Heart left ventricle (tissue), 16 donors: Measurements from ENCODE around the gene SH2D1B. TPM values are rescaled to one million over a fixed set of nuclear protein-coding genes. Genes with fewer than 3 reads are reported as not detected.

Experiments
- ATAC-seq, 4 donors: fragments of 200-7000 bp; cut with Tn5 transposase; one replicate each; pipeline ENCODE4 v1.9.1; 2020 to 2022; ENCODE audit warnings: moderate library complexity in 4 of 4, mild to moderate bottlenecking in 3 of 4, moderate number of reproducible peaks in 1 of 4
- DNase-seq, 5 donors: peaks; one replicate each; pipeline ENCODE4 v3.0.0-alpha.2; 2020
- H3K27ac ChIP-seq, 12 donors: fragments of 200-600 bp; sonication (generic) in 4 of 12; one replicate each; pipeline versions ENCODE4 v1.5.0 to v1.8.0; 2016 to 2022; ENCODE audit warnings: mild to moderate bottlenecking in 2 of 12
- H3K27me3 ChIP-seq, 9 donors: fragments of 200-600 bp; sonication (generic) in 2 of 9; one replicate each; pipeline versions ENCODE4 v1.5.1 to v1.8.0; 2016 to 2022; ENCODE audit warnings: mild to moderate bottlenecking in 3 of 9
- H3K36me3 ChIP-seq, 9 donors: fragments of 200-600 bp; sonication (generic) in 2 of 9; one replicate each; pipeline versions ENCODE4 v1.5.0 to v1.8.0; 2018 to 2022; ENCODE audit warnings: mild to moderate bottlenecking in 2 of 9
- H3K4me1 ChIP-seq, 12 donors: fragments of 200-600 bp; sonication (generic) in 4 of 12; one replicate each; pipeline versions ENCODE4 v1.5.0 to v1.8.0; 2016 to 2022; ENCODE audit warnings: mild to moderate bottlenecking in 3 of 12
- H3K4me3 ChIP-seq, 12 donors: fragments of 200-600 bp; sonication (generic) in 4 of 12; one replicate each; pipeline versions ENCODE4 v1.5.0 to v1.8.0; 2017 to 2022; ENCODE audit warnings: mild to moderate bottlenecking in 9 of 12, moderate library complexity in 4 of 12
- H3K9me3 ChIP-seq, 12 donors: fragments of 200-600 bp; sonication (generic) in 4 of 12; one replicate each; pipeline versions ENCODE4 v1.5.0 to v1.8.0; 2016 to 2022; ENCODE audit warnings: mild to moderate bottlenecking in 1 of 12
- CTCF ChIP-seq, 12 donors: fragments of 200-600 bp; sonication (generic) in 4 of 12; IDR thresholded peaks; one replicate each; pipeline versions ENCODE4 v1.5.0 to v1.8.0; 2018 to 2022; ENCODE audit warnings: antibody characterized with exemption in 12 of 12, mild to moderate bottlenecking in 5 of 12
- POLR2A ChIP-seq, 2 donors: fragments of 450-650 bp; IDR thresholded peaks; one replicate each; pipeline ENCODE4 v1.6.1; 2017; ENCODE audit warnings: antibody characterized with exemption in 2 of 2, mild to moderate bottlenecking in 2 of 2, moderate library complexity in 2 of 2
- WGBS, 4 donors: extraction: QIAGEN DNeasy Blood & Tissue Kit in 2 of 4; methylation state at CpG; one replicate each; pipeline versions ENCODE4 v1.1.5 to v1.1.7; 2013 to 2018; 5-methylcytosine and 5-hydroxymethylcytosine counted together
- intact Hi-C, 10 donors: fragments of 100-400 bp; cut with DNase I; formaldehyde crosslinking; loops; one replicate each; pipeline versions ENCODE4 v1.11.1 to v1.14.2; 2022
- polyA plus RNA-seq, 2 donors: library from polyadenylated mRNA; stranded (reverse); fragments of 200-250 nt; gene quantifications; one replicate each; pipeline ENCODE4 v1.2.3, GENCODE V29; 2013
- total RNA-seq, 9 donors: library from RNA; depleted of rRNA in 2 of 9; stranded (reverse); fragments of >200 nt in 2 of 9; fragmentation: NEBNext Ultra II Directional in 3 of 9; extraction: Animal tissue kit (Norgen Biotek cat#: 25700) in 3 of 9; gene quantifications; one replicate each; pipeline versions ENCODE4 v1.1.0 to v1.2.4, GENCODE V29; 2016 to 2023
- donor health status: ischemic (EF 13 %, LVEDD 7.1; RV severe dilation, severe dysfunction).
- donor health status: healthy with polysubstance abuse.
- donor health status: DM: no; HTN: yes; CAD: no.
- donor health status: DM: no; HTN: no; CAD: no.
- donor health status: ischemic (EF 25% LVEDD 6.9; RV normal size, moderate dysfunction).
- donor health status: ischemic (EF 25% LVEDD 5.7; RV mildly dilated, moderate dysfunction).
- donor health status: healthy.
- donor health status: DM: yes; HTN: yes; CAD: no.
- donor health status: ischemic (EF 35%, LVEDD 5.7; RV mildly dilated, moderate dysfunction).
- donor health status: nonischemic (EF 11% LVEDD 7.7; RV severe dilation, severe dysfunction).
- donor health status: DM: yes; HTN: yes; CAD: no.
- donor health status: PGD.
- donor health status: ischemic (EF 29% LVEDD 5.4; RV normal size, mild dysfunction).
- donor health status: nonischemic (EF 23%, LVEDD 6.1; RV moderate dilation, normal function).

The SH2D1B gene
- total and polyA plus RNA-seq, 11 donors = 0.11 to 1.1 (median 0.35) TPM; not detected in 7

- intact Hi-C loops = no loop called here
- no peaks in the 10 kb centered on the region for H3K36me3 ChIP-seq
- ATAC-seq (no peak), DNase-seq (no peak)
- H3K27me3 ChIP-seq = no peaks in the 10 kb centered on the region
- WGBS, 4 donors = 76 to 81% (median 79%) methylated on average over 2 of the region's 2 CpGs
- no peak overlapping the region for H3K27ac ChIP-seq
- peaks cover 0 to 14% (median 0%) of the 10 kb centered on the region in 12 donors for H3K4me1 ChIP-seq
- no peak overlapping the region for H3K4me3 ChIP-seq
- H3K9me3 ChIP-seq = peaks cover 0 to 3% (median 0%) of the 10 kb centered on the region in 12 donors
- no peak for TF ChIP-seq POLR2A (IDR thresholded peaks at IDR 0.05)
Measured at GRCh38 chr1:162416909-162417308, 5.0 kb upstream of the SH2D1B start.

- no peak overlapping the region for H3K4me3 ChIP-seq
- ATAC-seq = no peak
- TF ChIP-seq CTCF (IDR thresholded peaks at IDR 0.05) (no peak), POLR2A (IDR thresholded peaks at IDR 0.05) (no peak)
Measured at GRCh38 chr1:162416215-162416614, 4.3 kb upstream of the SH2D1B start.

GRCh38 chr1:162407539-162407938 lies 4.4 kb downstream of the SH2D1B start:
- Histone ChIP-seq H3K27me3 (no peaks in the 10 kb centered on the region), H3K27ac (no peak overlapping the region), H3K4me1 (peaks cover 0 to 10% (median 0%) of the 10 kb centered on the region in 12 donors), H3K4me3 (no peak overlapping the region), H3K36me3 (no peaks in the 10 kb centered on the region), H3K9me3 (no peaks in the 10 kb centered on the region)
- intact Hi-C loops = no loop called here
- WGBS, 4 donors = 85 to 94% (median 90%) methylated on average over 1 of the region's 1 CpG
- DNase-seq = no peak
- ATAC-seq = no peak
- TF ChIP-seq CTCF (IDR thresholded peaks at IDR 0.05) = no peak

More at GRCh38 chr1:162416215-162416614, 4.3 kb upstream of the SH2D1B start:
- Histone ChIP-seq H3K4me1 (peaks cover 0 to 7% (median 0%) of the 10 kb centered on the region in 12 donors), H3K27ac (no peak overlapping the region), H3K9me3 (peaks cover 0 to 3% (median 0%) of the 10 kb centered on the region in 12 donors), H3K27me3 (no peaks in the 10 kb centered on the region), H3K36me3 (no peaks in the 10 kb centered on the region)
- intact Hi-C loops = no loop called here
- no peak for DNase-seq

GRCh38 chr1:162406811-162407210 lies 5.1 kb downstream of the SH2D1B start:
- no peaks in the 10 kb centered on the region for H3K9me3 ChIP-seq
- intact Hi-C loops = no loop called here
- no peaks in the 10 kb centered on the region for H3K36me3 ChIP-seq
- 86 to 95% (median 87%) methylated on average over 2 of the region's 2 CpGs for WGBS, 4 donors
- ATAC-seq (no peak), DNase-seq (no peak)
- H3K4me3 ChIP-seq = no peak overlapping the region
- peaks cover 0 to 2% (median 0%) of the 10 kb centered on the region in 9 donors for H3K27me3 ChIP-seq
- H3K27ac ChIP-seq = no peak overlapping the region
- TF ChIP-seq CTCF (IDR thresholded peaks at IDR 0.05) (no peak), POLR2A (IDR thresholded peaks at IDR 0.05) (no peak)
- peaks cover 0 to 10% (median 0%) of the 10 kb centered on the region in 12 donors for H3K4me1 ChIP-seq

- H3K27me3 ChIP-seq = peaks cover 0 to 4% (median 0%) of the 10 kb centered on the region in 9 donors
- H3K27ac ChIP-seq = no peak overlapping the region
- peaks cover 0 to 10% (median 0%) of the 10 kb centered on the region in 12 donors for H3K4me1 ChIP-seq
- intact Hi-C loops = no loop called here
- ATAC-seq (peak in 1 of 4 donors; percentile 48), DNase-seq (no peak)
- WGBS, 4 donors = 57 to 66% (median 65%) methylated on average over 5 of the region's 5 CpGs
- no peaks in the 10 kb centered on the region for H3K9me3 ChIP-seq
- no peak for TF ChIP-seq POLR2A (IDR thresholded peaks at IDR 0.05)
- TF ChIP-seq CTCF (IDR thresholded peaks at IDR 0.05) = no peak
- no peak overlapping the region for H3K4me3 ChIP-seq
- H3K36me3 ChIP-seq = no peaks in the 10 kb centered on the region
Measured at GRCh38 chr1:162405800-162406199, 6.1 kb downstream of the SH2D1B start.
